Measurements from ENCODE around the gene NPAS4.
"Not testable (repeated sequence)": the region's sequence is repeated elsewhere in the genome, so short reads cannot be mapped to it uniquely, and the experiment has no call there.

The NPAS4 gene

GRCh38 chr11:66454828-66455227 is 34.0 kb downstream of the NPAS4 start:
- Mint-ChIP-seq H3K4me3 (no peak overlapping the region), H3K4me1 (peaks cover 31 to 54% of the 10 kb centered on the region in 2 donors), H3K27ac (no peak overlapping the region), H3K36me3 (no peaks in the 10 kb centered on the region), H3K27me3 (no peaks in the 10 kb centered on the region), H3K9me3 (no peaks in the 10 kb centered on the region)
- no peak for ATAC-seq (replicated peaks)
- no peak for DNase-seq

GRCh38 chr11:66457826-66458225 is 37.0 kb downstream of the NPAS4 start:
- H3K4me1 Mint-ChIP-seq: peaks cover 33 to 60% of the 10 kb centered on the region in 2 donors
- H3K4me3 Mint-ChIP-seq: peak overlapping the region; percentile 30 to 44
- H3K9me3 Mint-ChIP-seq: peaks cover 0 to 3% of the 10 kb centered on the region in 2 donors
- ATAC-seq (replicated peaks) (peak; percentile 75 to 83), DNase-seq (no peak)
- peak overlapping the region; percentile 82 for H3K27ac Mint-ChIP-seq
- H3K36me3 Mint-ChIP-seq: peaks cover 0 to 2% of the 10 kb centered on the region in 2 donors
- no peaks in the 10 kb centered on the region for H3K27me3 Mint-ChIP-seq

GRCh38 chr11:66459138-66459778 is 38.4 kb downstream of the NPAS4 start:
- Mint-ChIP-seq H3K27me3 (no peaks in the 10 kb centered on the region), H3K4me3 (peak overlapping the region in 1 of 2 donors; percentile 44), H3K9me3 (peaks cover 0 to 6% of the 10 kb centered on the region in 2 donors), H3K27ac (peak overlapping the region; percentile 82), H3K36me3 (peaks cover 0 to 2% of the 10 kb centered on the region in 2 donors), H3K4me1 (peaks cover 30 to 61% of the 10 kb centered on the region in 2 donors)
- DNase-seq (peak; percentile 36), ATAC-seq (replicated peaks) (peak; percentile 83 to 87)

- Mint-ChIP-seq H3K27me3 (no peaks in the 10 kb centered on the region), H3K4me1 (peaks cover 39 to 59% of the 10 kb centered on the region in 2 donors), H3K4me3 (no peak overlapping the region), H3K36me3 (peaks cover 0 to 2% of the 10 kb centered on the region in 2 donors), H3K27ac (no peak overlapping the region), H3K9me3 (peaks cover 0 to 7% of the 10 kb centered on the region in 2 donors)
- ATAC-seq (replicated peaks): no peak
- no peak for DNase-seq
Measured at GRCh38 chr11:66462010-66462409, 41.2 kb downstream of the NPAS4 start.

- ATAC-seq (replicated peaks) (no peak), DNase-seq (no peak)
- Mint-ChIP-seq H3K4me1 (peaks cover 42 to 62% of the 10 kb centered on the region in 2 donors), H3K9me3 (peaks cover 0 to 7% of the 10 kb centered on the region in 2 donors), H3K27me3 (no peaks in the 10 kb centered on the region), H3K36me3 (peaks cover 0 to 2% of the 10 kb centered on the region in 2 donors), H3K27ac (no peak overlapping the region), H3K4me3 (no peak overlapping the region)
Measured at GRCh38 chr11:66462911-66463310, 42.1 kb downstream of the NPAS4 start.

GRCh38 chr11:66464116-66464515 is 43.3 kb downstream of the NPAS4 start:
- DNase-seq; H3K4me3 Mint-ChIP-seq; H3K9me3 Mint-ChIP-seq; H3K27me3 Mint-ChIP-seq; ATAC-seq (replicated peaks); H3K27ac Mint-ChIP-seq; H3K36me3 Mint-ChIP-seq: not testable (repeated sequence)
- peaks cover 35 to 55% of the 10 kb centered on the region in 2 donors for H3K4me1 Mint-ChIP-seq

- Mint-ChIP-seq H3K27ac (no peak overlapping the region), H3K27me3 (no peaks in the 10 kb centered on the region), H3K4me1 (peaks cover 29 to 48% of the 10 kb centered on the region in 2 donors), H3K4me3 (peak overlapping the region in 1 of 2 donors; percentile 92), H3K36me3 (peaks cover 0 to 2% of the 10 kb centered on the region in 2 donors), H3K9me3 (peaks cover 0 to 7% of the 10 kb centered on the region in 2 donors)
- ATAC-seq (replicated peaks): no peak
- no peak for DNase-seq
Measured at GRCh38 chr11:66464916-66465315, 44.1 kb downstream of the NPAS4 start.

GRCh38 chr11:66465373-66466224 is 44.8 kb downstream of the NPAS4 start:
- Mint-ChIP-seq H3K27ac (peak overlapping the region; percentile 80), H3K9me3 (peaks cover 0 to 7% of the 10 kb centered on the region in 2 donors), H3K4me1 (peaks cover 29 to 48% of the 10 kb centered on the region in 2 donors), H3K4me3 (peak overlapping the region; percentile 92 to 95), H3K36me3 (peaks cover 2 to 3% of the 10 kb centered on the region in 2 donors), H3K27me3 (no peaks in the 10 kb centered on the region)
- ATAC-seq (replicated peaks): peak in 1 of 2 donors; percentile 12
- DNase-seq: no peak

GRCh38 chr11:66466225-66467033 is 45.6 kb downstream of the NPAS4 start, which contains the start of gene PELI3:
TSS of gene PELI3 (plus strand) at chr11:66466905. CDS start at chr11:66468129, 1,224 bp downstream.
- Mint-ChIP-seq H3K27me3 (no peaks in the 10 kb centered on the region), H3K27ac (peak within 1 kb of the TSS; percentile 94)

GRCh38 chr11:66467034-66467659 is 46.3 kb downstream of the NPAS4 start:
- ATAC-seq (replicated peaks) (peak; percentile 61), DNase-seq (no peak)
- peak overlapping the region; percentile 94 for H3K27ac Mint-ChIP-seq
- H3K4me3 Mint-ChIP-seq: peak overlapping the region; percentile 92 to 95
- no peaks in the 10 kb centered on the region for H3K27me3 Mint-ChIP-seq
- peaks cover 27 to 42% of the 10 kb centered on the region in 2 donors for H3K4me1 Mint-ChIP-seq
- peaks cover 0 to 7% of the 10 kb centered on the region in 2 donors for H3K9me3 Mint-ChIP-seq
- peaks cover 2 to 6% of the 10 kb centered on the region in 2 donors for H3K36me3 Mint-ChIP-seq

More at GRCh38 chr11:66466225-66467033, 45.6 kb downstream of the NPAS4 start, which contains the start of gene PELI3:
- Mint-ChIP-seq H3K36me3 (peaks cover 2 to 6% of the 10 kb centered on the region in 2 donors), H3K4me3 (peak within 1 kb of the TSS; percentile 92 to 95), H3K9me3 (peaks cover 0 to 7% of the 10 kb centered on the region in 2 donors), H3K4me1 (peaks cover 29 to 46% of the 10 kb centered on the region in 2 donors)
- DNase-seq: peak; percentile 88
- ATAC-seq (replicated peaks): peak; percentile 84 to 89

GRCh38 chr11:66467756-66468155 is 46.9 kb downstream of the NPAS4 start:
- peak overlapping the region; percentile 94 for H3K27ac Mint-ChIP-seq
- ATAC-seq (replicated peaks) (peak; percentile 53 to 60), DNase-seq (peak; percentile 37)
- no peaks in the 10 kb centered on the region for H3K27me3 Mint-ChIP-seq
- H3K9me3 Mint-ChIP-seq: peaks cover 0 to 5% of the 10 kb centered on the region in 2 donors
- peaks cover 26 to 42% of the 10 kb centered on the region in 2 donors for H3K4me1 Mint-ChIP-seq
- H3K4me3 Mint-ChIP-seq: peak overlapping the region; percentile 87 to 95
- H3K36me3 Mint-ChIP-seq: peaks cover 0 to 6% of the 10 kb centered on the region in 2 donors

GRCh38 chr11:66468691-66469090 is 47.9 kb downstream of the NPAS4 start:
- peaks cover 0 to 1% of the 10 kb centered on the region in 2 donors for H3K9me3 Mint-ChIP-seq

GRCh38 chr11:66469441-66469840 is 48.6 kb downstream of the NPAS4 start:
- DNase-seq (no peak), ATAC-seq (replicated peaks) (no peak)
- H3K27ac Mint-ChIP-seq: no peak overlapping the region
- H3K4me3 Mint-ChIP-seq: no peak overlapping the region
- H3K4me1 Mint-ChIP-seq: peaks cover 26 to 34% of the 10 kb centered on the region in 2 donors
- H3K9me3 Mint-ChIP-seq: no peaks in the 10 kb centered on the region
- peaks cover 0 to 17% of the 10 kb centered on the region in 2 donors for H3K36me3 Mint-ChIP-seq
- no peaks in the 10 kb centered on the region for H3K27me3 Mint-ChIP-seq

More at GRCh38 chr11:66468691-66469090, 47.9 kb downstream of the NPAS4 start:
- DNase-seq (no peak), ATAC-seq (replicated peaks) (no peak)
- Mint-ChIP-seq H3K27me3 (no peaks in the 10 kb centered on the region), H3K27ac (no peak overlapping the region), H3K4me3 (no peak overlapping the region), H3K36me3 (peaks cover 0 to 11% of the 10 kb centered on the region in 2 donors), H3K4me1 (peaks cover 26 to 34% of the 10 kb centered on the region in 2 donors)
